ENCODE data around the gene TBX1.

DNA sequence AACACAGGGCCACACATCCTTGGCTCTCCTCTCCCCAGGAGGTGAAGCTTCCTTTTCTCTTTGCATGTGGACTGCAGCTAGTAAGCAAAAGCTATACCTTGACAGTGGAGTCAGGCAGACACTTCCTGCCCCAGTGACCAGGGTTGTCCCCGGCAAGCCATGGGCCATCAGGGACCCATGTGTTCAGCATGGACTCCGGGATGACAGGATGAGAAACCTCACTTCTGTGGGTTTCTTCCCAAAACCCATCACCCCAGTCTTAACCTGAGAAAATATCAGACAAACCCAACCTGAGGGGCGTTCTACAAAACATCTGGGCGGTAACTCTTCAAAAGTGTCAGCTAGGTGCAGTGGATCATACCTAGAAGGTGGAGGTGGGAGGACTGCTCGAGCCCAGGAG lies 53.9 kb downstream of the TBX1 start:
- TF ChIP-seq POLR2AphosphoS2 (IDR thresholded peaks at IDR 0.05; ENCODE audit: low read depth, low read length): no peak
- TF ChIP-seq, protein P1, sequence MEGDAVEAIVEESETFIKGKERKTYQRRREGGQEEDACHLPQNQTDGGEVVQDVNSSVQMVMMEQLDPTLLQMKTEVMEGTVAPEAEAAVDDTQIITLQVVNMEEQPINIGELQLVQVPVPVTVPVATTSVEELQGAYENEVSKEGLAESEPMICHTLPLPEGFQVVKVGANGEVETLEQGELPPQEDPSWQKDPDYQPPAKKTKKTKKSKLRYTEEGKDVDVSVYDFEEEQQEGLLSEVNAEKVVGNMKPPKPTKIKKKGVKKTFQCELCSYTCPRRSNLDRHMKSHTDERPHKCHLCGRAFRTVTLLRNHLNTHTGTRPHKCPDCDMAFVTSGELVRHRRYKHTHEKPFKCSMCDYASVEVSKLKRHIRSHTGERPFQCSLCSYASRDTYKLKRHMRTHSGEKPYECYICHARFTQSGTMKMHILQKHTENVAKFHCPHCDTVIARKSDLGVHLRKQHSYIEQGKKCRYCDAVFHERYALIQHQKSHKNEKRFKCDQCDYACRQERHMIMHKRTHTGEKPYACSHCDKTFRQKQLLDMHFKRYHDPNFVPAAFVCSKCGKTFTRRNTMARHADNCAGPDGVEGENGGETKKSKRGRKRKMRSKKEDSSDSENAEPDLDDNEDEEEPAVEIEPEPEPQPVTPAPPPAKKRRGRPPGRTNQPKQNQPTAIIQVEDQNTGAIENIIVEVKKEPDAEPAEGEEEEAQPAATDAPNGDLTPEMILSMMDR (CRISPR knock-in tag; IDR thresholded peaks at IDR 0.05): no peak
- TF ChIP-seq ZNF777 (CRISPR knock-in tag; IDR thresholded peaks at IDR 0.05): no peak
- TF ChIP-seq POLR2A (IDR thresholded peaks at IDR 0.05; ENCODE audit: insufficient read depth in 1 of 2, low read depth in 2 of 2, low read length in 2 of 2): no peak
- TF ChIP-seq, protein P2, sequence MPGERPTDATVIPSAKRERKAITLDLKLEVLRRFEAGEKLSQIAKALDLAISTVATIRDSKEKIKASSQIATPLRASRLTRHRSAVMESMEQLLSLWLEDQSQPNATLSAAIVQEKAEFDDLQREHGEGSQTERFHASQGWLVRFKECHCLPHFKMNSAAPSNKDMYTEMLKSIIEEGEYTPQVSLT (CRISPR knock-in tag; IDR thresholded peaks at IDR 0.05; ENCODE audit: borderline replicate concordance, low read depth): no peak
- TF ChIP-seq TBL1XR1 (IDR thresholded peaks at IDR 0.05; ENCODE audit: borderline replicate concordance, low read length, partially characterized antibody): no peak
- TF ChIP-seq, protein P3, sequence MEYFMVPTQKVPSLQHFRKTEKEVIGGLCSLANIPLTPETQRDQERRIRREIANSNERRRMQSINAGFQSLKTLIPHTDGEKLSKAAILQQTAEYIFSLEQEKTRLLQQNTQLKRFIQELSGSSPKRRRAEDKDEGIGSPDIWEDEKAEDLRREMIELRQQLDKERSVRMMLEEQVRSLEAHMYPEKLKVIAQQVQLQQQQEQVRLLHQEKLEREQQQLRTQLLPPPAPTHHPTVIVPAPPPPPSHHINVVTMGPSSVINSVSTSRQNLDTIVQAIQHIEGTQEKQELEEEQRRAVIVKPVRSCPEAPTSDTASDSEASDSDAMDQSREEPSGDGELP (IDR thresholded peaks at IDR 0.05; ENCODE audit: borderline replicate concordance, low read depth): no peak
- TF ChIP-seq, protein P4, sequence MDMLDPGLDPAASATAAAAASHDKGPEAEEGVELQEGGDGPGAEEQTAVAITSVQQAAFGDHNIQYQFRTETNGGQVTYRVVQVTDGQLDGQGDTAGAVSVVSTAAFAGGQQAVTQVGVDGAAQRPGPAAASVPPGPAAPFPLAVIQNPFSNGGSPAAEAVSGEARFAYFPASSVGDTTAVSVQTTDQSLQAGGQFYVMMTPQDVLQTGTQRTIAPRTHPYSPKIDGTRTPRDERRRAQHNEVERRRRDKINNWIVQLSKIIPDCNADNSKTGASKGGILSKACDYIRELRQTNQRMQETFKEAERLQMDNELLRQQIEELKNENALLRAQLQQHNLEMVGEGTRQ (IDR thresholded peaks at IDR 0.05; ENCODE audit: low read depth, low read length): no peak
- TF ChIP-seq, protein P4 (CRISPR knock-in tag; IDR thresholded peaks at IDR 0.05; ENCODE audit: borderline replicate concordance): no peak
- TF ChIP-seq FOXJ3 (CRISPR knock-in tag; IDR thresholded peaks at IDR 0.05; ENCODE audit: borderline replicate concordance): no peak
- no peak for TF ChIP-seq ZNF772 (CRISPR knock-in tag; IDR thresholded peaks at IDR 0.05)
- TF ChIP-seq SRF (IDR thresholded peaks at IDR 0.05; ENCODE audit: low read depth, low read length): no peak
- no peak for TF ChIP-seq YY1 (IDR thresholded peaks at IDR 0.05; ENCODE audit: insufficient read depth, insufficient replicate concordance, low read depth, low read length)
- TF ChIP-seq MAFG (CRISPR knock-in tag; IDR thresholded peaks at IDR 0.05): no peak
